ENCODE data around the gene CHD6. TPM values are rescaled to one million over a fixed set of nuclear protein-coding genes. Genes with fewer than 3 reads are reported as not detected.

CHD6 gene
- total and polyA plus RNA-seq, 2 of the 13 experiments (the other 11 are each of a cell fraction or from before 2014, with no cell fraction given): 14.4 to 52.0 TPM

DNA sequence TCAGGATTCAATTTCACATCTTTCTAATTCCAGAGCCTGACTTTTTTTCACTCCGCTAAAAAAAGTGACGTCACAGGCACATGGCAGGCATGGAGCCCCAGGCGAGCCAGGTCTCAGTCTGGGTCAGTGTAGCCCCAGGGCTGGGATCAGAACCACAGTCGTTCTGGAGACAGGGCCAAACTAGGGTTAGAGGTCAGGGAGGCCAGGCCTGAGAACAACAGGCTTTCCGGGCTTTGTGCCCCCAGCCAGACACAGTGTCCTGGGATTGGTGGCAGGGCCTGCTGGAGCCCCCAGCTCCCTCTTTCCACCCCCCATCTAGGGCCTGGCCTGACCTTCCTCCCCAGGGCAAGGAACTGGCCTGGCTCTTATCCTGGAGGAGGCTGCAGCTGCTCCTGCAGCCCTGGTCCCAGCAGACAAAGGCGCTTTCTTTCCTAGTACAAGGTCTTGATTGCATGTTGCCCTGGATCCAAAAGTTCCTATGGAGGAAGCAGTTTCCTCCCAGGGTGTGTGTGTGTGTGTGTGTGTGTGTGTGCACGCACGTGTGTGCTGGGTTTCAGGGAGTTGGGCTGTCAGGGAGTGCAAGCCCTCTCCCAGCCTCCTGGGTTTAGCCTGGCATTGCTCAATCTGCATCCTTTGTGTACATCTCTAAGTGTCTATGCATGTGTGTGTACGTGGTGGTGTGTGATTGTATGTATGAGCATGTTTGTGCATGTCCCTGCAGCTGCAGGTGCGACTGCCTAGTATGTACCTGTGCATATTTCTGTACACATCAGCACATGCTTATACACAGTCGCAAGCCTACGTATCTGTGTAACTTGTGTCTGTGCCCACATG is 225.1 kb downstream of the CHD6 start:
- H3K9me3 ChIP-seq (ENCODE audit: low read length): no peaks in the 10 kb centered on the region
- in situ Hi-C loops (cut with HindIII; ENCODE audit: extremely low pct_ligation_motif_present, low pct_unique_long_range_greater_than_20kb): no loop called here
- TF ChIP-seq ZNF451 (CRISPR knock-in tag; IDR thresholded peaks at IDR 0.05) (0 out of 2 replicates have a peak, but pooled peaks have one; percentile 42), ZNF430 (CRISPR knock-in tag; IDR thresholded peaks at IDR 0.05) (no peak), TRIM24 (CRISPR knock-in tag; IDR thresholded peaks at IDR 0.05) (peak; percentile 42; the same call in 1 of the 2 replicates), ZFP36 (IDR thresholded peaks at IDR 0.05; ENCODE audit: borderline replicate concordance, low read depth, low read length, partially characterized antibody) (no peak), ZNF839 (CRISPR knock-in tag; IDR thresholded peaks at IDR 0.05; ENCODE audit: borderline replicate concordance) (0 out of 2 replicates have a peak, but pooled peaks have one; percentile 43), PHF5A (CRISPR knock-in tag; IDR thresholded peaks at IDR 0.05; ENCODE audit: low read depth, unreplicated experiment) (no peak), ZNF589 (CRISPR knock-in tag; conservative IDR thresholded peaks at IDR 0.05) (no peak), DNMT3B (CRISPR knock-in tag; conservative IDR thresholded peaks at IDR 0.05) (no peak), KAT2B (IDR thresholded peaks at IDR 0.05; ENCODE audit: borderline replicate concordance, low read depth, low read length) (no peak), THYN1 (CRISPR knock-in tag; IDR thresholded peaks at IDR 0.05; ENCODE audit: borderline replicate concordance, low read depth) (no peak), TGIF2 (CRISPR knock-in tag; IDR thresholded peaks at IDR 0.05) (no peak), ZC3H13 (CRISPR knock-in tag; IDR thresholded peaks at IDR 0.05) (no peak), ZNF747 (CRISPR knock-in tag; IDR thresholded peaks at IDR 0.05; ENCODE audit: borderline replicate concordance) (0 out of 2 replicates have a peak, but pooled peaks have one; percentile 28), CEBPG (CRISPR knock-in tag; IDR thresholded peaks at IDR 0.05) (peak; percentile 47; the same call in 1 of the 2 replicates), SKI (IDR thresholded peaks at IDR 0.05; ENCODE audit: partially characterized antibody) (no peak), CEBPB (IDR thresholded peaks at IDR 0.05; ENCODE audit: borderline replicate concordance, low read depth, low read length) (peak; percentile 62; the same call in 1 of the 2 replicates), CREB1 (IDR thresholded peaks at IDR 0.05) (peak; percentile 98), CREB1 (CRISPR knock-in tag; IDR thresholded peaks at IDR 0.05) (no peak), ATF7 (IDR thresholded peaks at IDR 0.05) (peak; percentile 94), ATF7 (CRISPR knock-in tag; IDR thresholded peaks at IDR 0.05) (no peak)
- TF ChIP-seq, protein P1, sequence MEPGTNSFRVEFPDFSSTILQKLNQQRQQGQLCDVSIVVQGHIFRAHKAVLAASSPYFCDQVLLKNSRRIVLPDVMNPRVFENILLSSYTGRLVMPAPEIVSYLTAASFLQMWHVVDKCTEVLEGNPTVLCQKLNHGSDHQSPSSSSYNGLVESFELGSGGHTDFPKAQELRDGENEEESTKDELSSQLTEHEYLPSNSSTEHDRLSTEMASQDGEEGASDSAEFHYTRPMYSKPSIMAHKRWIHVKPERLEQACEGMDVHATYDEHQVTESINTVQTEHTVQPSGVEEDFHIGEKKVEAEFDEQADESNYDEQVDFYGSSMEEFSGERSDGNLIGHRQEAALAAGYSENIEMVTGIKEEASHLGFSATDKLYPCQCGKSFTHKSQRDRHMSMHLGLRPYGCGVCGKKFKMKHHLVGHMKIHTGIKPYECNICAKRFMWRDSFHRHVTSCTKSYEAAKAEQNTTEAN (CRISPR knock-in tag; conservative IDR thresholded peaks at IDR 0.05): 0 out of 2 replicates have a peak, but pooled peaks have one; percentile 33
- TF ChIP-seq, protein P2, sequence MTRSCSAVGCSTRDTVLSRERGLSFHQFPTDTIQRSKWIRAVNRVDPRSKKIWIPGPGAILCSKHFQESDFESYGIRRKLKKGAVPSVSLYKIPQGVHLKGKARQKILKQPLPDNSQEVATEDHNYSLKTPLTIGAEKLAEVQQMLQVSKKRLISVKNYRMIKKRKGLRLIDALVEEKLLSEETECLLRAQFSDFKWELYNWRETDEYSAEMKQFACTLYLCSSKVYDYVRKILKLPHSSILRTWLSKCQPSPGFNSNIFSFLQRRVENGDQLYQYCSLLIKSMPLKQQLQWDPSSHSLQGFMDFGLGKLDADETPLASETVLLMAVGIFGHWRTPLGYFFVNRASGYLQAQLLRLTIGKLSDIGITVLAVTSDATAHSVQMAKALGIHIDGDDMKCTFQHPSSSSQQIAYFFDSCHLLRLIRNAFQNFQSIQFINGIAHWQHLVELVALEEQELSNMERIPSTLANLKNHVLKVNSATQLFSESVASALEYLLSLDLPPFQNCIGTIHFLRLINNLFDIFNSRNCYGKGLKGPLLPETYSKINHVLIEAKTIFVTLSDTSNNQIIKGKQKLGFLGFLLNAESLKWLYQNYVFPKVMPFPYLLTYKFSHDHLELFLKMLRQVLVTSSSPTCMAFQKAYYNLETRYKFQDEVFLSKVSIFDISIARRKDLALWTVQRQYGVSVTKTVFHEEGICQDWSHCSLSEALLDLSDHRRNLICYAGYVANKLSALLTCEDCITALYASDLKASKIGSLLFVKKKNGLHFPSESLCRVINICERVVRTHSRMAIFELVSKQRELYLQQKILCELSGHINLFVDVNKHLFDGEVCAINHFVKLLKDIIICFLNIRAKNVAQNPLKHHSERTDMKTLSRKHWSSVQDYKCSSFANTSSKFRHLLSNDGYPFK (CRISPR knock-in tag; IDR thresholded peaks at IDR 0.05; ENCODE audit: borderline replicate concordance): no peak

More for the DNA sequence above, 225.1 kb downstream of the CHD6 start:
- peaks cover 29% of the 10 kb centered on the region for H3K4me1 ChIP-seq (ENCODE audit: insufficient read depth, low read length)
- BruUV-seq (replicated peaks): no TSS peak
- POLR2A ChIA-PET: no interaction called here
- no peaks in the 10 kb centered on the region for H3K27me3 ChIP-seq (ENCODE audit: control insufficient read depth in 1 of 2, insufficient read depth in 2 of 2, low read length in 2 of 2)
- no peak overlapping the region for H3K27ac ChIP-seq (ENCODE audit: extremely low read length, insufficient read depth, low read length)
- DNase-seq (ENCODE audit: low spot score) (no peak), ATAC-seq (peak; percentile 5), FAIRE-seq (no peak)
- H2AFZ ChIP-seq (ENCODE audit: low read length): no peak overlapping the region
- no peaks in the 10 kb centered on the region for H3K36me3 ChIP-seq (replicated peaks in 1 of 2; ENCODE audit: control insufficient read depth in 1 of 2, insufficient read depth in 2 of 2, low read length in 2 of 2)
- intact Hi-C loops (cut with micrococcal nuclease; ENCODE audit: unreplicated experiment): no loop called here
- CTCF ChIA-PET (ENCODE audit: low intra/inter-chr PET ratio, low total read pairs): no interaction called here
- H4K20me1 ChIP-seq (ENCODE audit: insufficient read depth, low read length): no peaks in the 10 kb centered on the region
- H3K4me2 ChIP-seq (ENCODE audit: low read depth, low read length): no peak overlapping the region
- no peak overlapping the region for H3K4me3 ChIP-seq (replicated peaks in 1 of 3; ENCODE audit: insufficient read depth in 1 of 3, low read depth in 2 of 3, low read length in 3 of 3)
- no peak overlapping the region for H3K9ac ChIP-seq (ENCODE audit: insufficient read depth, low read depth, low read length)
- WGBS (ENCODE audit: low lambda C conversion rate): 30% methylated on average over 11 of the region's 12 CpGs
- H3K79me2 ChIP-seq (ENCODE audit: insufficient read depth, low read length): no peaks in the 10 kb centered on the region

All from HepG2 (cell line).